GM12878 (cell line): Measurements from ENCODE around the gene COQ6. TPM values are rescaled to one million over a fixed set of nuclear protein-coding genes. Genes with fewer than 3 reads are reported as not detected.

Source experiments
- ATAC-seq: fragments of 200-7000 bp; cut with Tn5 transposase; 3 replicates; pipeline ENCODE4 v1.9.1; 2020; ENCODE audit warnings: mild to moderate bottlenecking, moderate library complexity
- BruUV-seq: library from RNA; stranded (reverse); fragments of 400-500 nt; replicated peaks from 2 replicates; lab custom pipeline; 2021; lab: Mats Ljungman, UMichigan
- CTCF ChIA-PET: fragments of 300-600 bp; sonication (Branson Sonifier 250); formaldehyde crosslinking; extraction: SDS; loops from one replicate; lab custom pipeline; 2021; ENCODE audit warnings: inconsistent platforms; lab: Yijun Ruan, JAX
- POLR2A ChIA-PET: fragments of 350-600 bp; formaldehyde crosslinking; extraction: SDS; loops from one replicate; lab custom pipeline; 2021; ENCODE audit warnings: inconsistent platforms; lab: Charles Lee
- RAD21 ChIA-PET: fragments of 300-600 bp; sonication (Branson Sonifier 250); formaldehyde crosslinking; loops from one replicate; lab custom pipeline; 2023; ENCODE audit warnings: antibody characterized with exemption; ENCODE audit not compliant: unreplicated experiment; lab: Charles Lee
- SMC1A ChIA-PET: fragments of 300-600 bp; sonication (Branson Sonifier 250); formaldehyde crosslinking; loops from one replicate; lab custom pipeline; 2023; ENCODE audit not compliant: unreplicated experiment, uncharacterized antibody; lab: Charles Lee
- DNase-seq: peaks from one replicate; pipeline ENCODE4 v3.0.0-alpha.2; 2011; ENCODE audit warnings: low read depth, low spot score
- FAIRE-seq: peaks from 3 replicates; lab custom pipeline; 2011; peaks lifted over from hg19 to GRCh38; lab: Jason Lieb, UNC
- H2AFZ ChIP-seq: 2 replicates; pipeline ENCODE4 v1.6.0; 2011; ENCODE audit warnings: low read depth, low read length, control low read depth; ENCODE audit not compliant: control insufficient read depth
- H3K27ac ChIP-seq: 2 replicates; pipeline ENCODE4 v1.5.1; 2011; ENCODE audit warnings: control low read depth; ENCODE audit not compliant: control insufficient read depth, insufficient read depth
- H3K27me3 ChIP-seq, 2 experiments: replicated peaks in 1 of 2; 2 replicates each; pipeline versions ENCODE4 v1.6.0 to v1.6.1; 2011; ENCODE audit warnings: low read length in 1 of 2; ENCODE audit not compliant: control insufficient read depth in 2 of 2, insufficient read depth in 2 of 2
- H3K36me3 ChIP-seq, 2 experiments: 2 replicates each; pipeline ENCODE4 v1.5.1; 2011; ENCODE audit warnings: low read length in 1 of 2; ENCODE audit not compliant: control insufficient read depth in 2 of 2, insufficient read depth in 2 of 2
- H3K4me1 ChIP-seq: 2 replicates; pipeline ENCODE4 v1.6.1; 2011; ENCODE audit warnings: mild to moderate bottlenecking, low read length, moderate library complexity, mixed read lengths; ENCODE audit not compliant: control insufficient read depth, insufficient read depth
- H3K4me2 ChIP-seq: 2 replicates; pipeline ENCODE4 v1.6.0; 2011; ENCODE audit warnings: control low read depth; ENCODE audit not compliant: control insufficient read depth, insufficient read depth
- H3K4me3 ChIP-seq: fragments of 200-600 bp; sonication (generic); 2 replicates; pipeline ENCODE4 v1.5.1; 2016
- H3K79me2 ChIP-seq: 2 replicates; pipeline ENCODE4 v1.6.0; 2011; ENCODE audit warnings: low read length; ENCODE audit not compliant: control insufficient read depth, insufficient read depth
- H3K9ac ChIP-seq: 2 replicates; pipeline ENCODE4 v1.8.0; 2011; ENCODE audit warnings: low read length, control low read depth, mixed read lengths; ENCODE audit not compliant: control insufficient read depth, insufficient read depth
- H3K9me3 ChIP-seq: replicated peaks from 3 replicates; pipeline ENCODE4 v1.5.1; 2011; ENCODE audit warnings: mild to moderate bottlenecking, low read length; ENCODE audit not compliant: control insufficient read depth, insufficient read depth
- H4K20me1 ChIP-seq: 2 replicates; pipeline ENCODE4 v1.6.0; 2011; ENCODE audit not compliant: control insufficient read depth, insufficient read depth
- BMI1 ChIP-seq: fragments of 450-650 bp; IDR thresholded peaks from 2 replicates; pipeline ENCODE4 v1.6.1; 2016; ENCODE audit warnings: mild to moderate bottlenecking, moderate library complexity, borderline replicate concordance
- CEBPB ChIP-seq, 2 experiments: fragments of 150-350 bp in 1 of 2; IDR thresholded peaks; 2 replicates each; pipeline ENCODE4 v1.6.1; 2012 to 2014; ENCODE audit warnings: low read depth in 2 of 2, low read length in 2 of 2, borderline replicate concordance in 1 of 2, inconsistent platforms in 1 of 2
- CREB1 ChIP-seq: IDR thresholded peaks from 2 replicates; pipeline ENCODE4 v1.6.1; 2012; ENCODE audit warnings: low read depth, mild to moderate bottlenecking, inconsistent platforms
- FOXM1 ChIP-seq: IDR thresholded peaks from 2 replicates; pipeline ENCODE4 v1.6.1; 2012; ENCODE audit warnings: low read depth, mild to moderate bottlenecking, inconsistent platforms, low read length, moderate library complexity
- MYB ChIP-seq: fragments of 150-350 bp; IDR thresholded peaks from 2 replicates; pipeline ENCODE4 v1.6.1; 2014; ENCODE audit warnings: mild to moderate bottlenecking, low read depth, low read length, borderline replicate concordance
- MYC ChIP-seq: IDR thresholded peaks from 2 replicates; pipeline ENCODE4 v1.6.1; 2011; ENCODE audit warnings: mild to moderate bottlenecking, low read length, moderate library complexity, inconsistent platforms; ENCODE audit not compliant: insufficient read depth, insufficient replicate concordance, insufficient read length, severe bottlenecking
- POLR2AphosphoS2 ChIP-seq: IDR thresholded peaks from 2 replicates; pipeline ENCODE4 v1.6.1; 2011; ENCODE audit warnings: low read depth, mild to moderate bottlenecking, low read length, improper control_type of control experiment, moderate library complexity
- SIX5 ChIP-seq: IDR thresholded peaks from 2 replicates; pipeline ENCODE4 v1.6.1; 2011; ENCODE audit warnings: mild to moderate bottlenecking, low read depth, low read length, moderate library complexity; ENCODE audit not compliant: severe bottlenecking
- STAT1 ChIP-seq: fragments of 450-650 bp; conservative IDR thresholded peaks from 2 replicates; pipeline ENCODE4 v1.6.1; 2014; ENCODE audit warnings: antibody characterized with exemption, mild to moderate bottlenecking
- TBL1XR1 ChIP-seq: IDR thresholded peaks from 2 replicates; pipeline ENCODE4 v1.6.1; 2012; ENCODE audit warnings: low read depth, low read length, improper control_type of control experiment
- ZNF687 ChIP-seq: fragments of 450-650 bp; IDR thresholded peaks from 2 replicates; pipeline ENCODE4 v1.6.1; 2017; ENCODE audit warnings: mild to moderate bottlenecking, moderate library complexity
- ZSCAN29 ChIP-seq: fragments of 450-650 bp; IDR thresholded peaks from 2 replicates; pipeline ENCODE4 v1.6.1; 2017; ENCODE audit warnings: mild to moderate bottlenecking, moderate library complexity
- WGBS: methylation state at CpG from one replicate; pipeline ENCODE4 v1.1.6; 2016; ENCODE audit warnings: low lambda C conversion rate; ENCODE audit not compliant: insufficient replicate concordance, insufficient coverage; ENCODE audit errors: missing lambda C conversion rate; 5-methylcytosine and 5-hydroxymethylcytosine counted together
- in situ Hi-C: fragments of 300-500 bp; cut with MboI; formaldehyde crosslinking; loops from 9 replicates; pipeline ENCODE4 v1.14.3; 2018; ENCODE audit warnings: mixed read lengths
- intact Hi-C: fragments of 100-400 bp; cut with micrococcal nuclease; formaldehyde crosslinking; loops from one replicate; pipeline ENCODE4 v1.14.2; 2022; ENCODE audit not compliant: unreplicated experiment
- polyA plus RNA-seq, 11 experiments: library from polyadenylated mRNA; depleted of rRNA in 4 of 11; unstranded in 6 of 11; stranded (reverse) in 5 of 11; fragments of >200 nt; fragmentation: Nextera tagmentation in 4 of 11; fragmentation: Illumina TruSeq in 1 of 11; extraction: Ambion mirVana in 4 of 11; extraction: Trizol in 1 of 11; gene quantifications; 1 replicate in 1 of 11; 2 replicates in 10 of 11; pipeline versions ENCODE4 v1.2.1 to v1.2.3, GENCODE V29; 2011 to 2016; ENCODE audit warnings: inconsistent platforms in 2 of 11, missing spikeins in 2 of 11, low read depth in 1 of 11
- total RNA-seq, 4 experiments: library from RNA; depleted of rRNA in 3 of 4; stranded (reverse); fragments of >200 nt in 3 of 4; fragmentation: Illumina TruSeq in 1 of 4; extraction: Trizol in 1 of 4; gene quantifications; 2 replicates each; pipeline versions ENCODE4 v1.2.1 to v1.2.3, GENCODE V29; 2013 to 2021
- TF ChIP-seq, protein P1 (sequence below): IDR thresholded peaks from 2 replicates; pipeline ENCODE4 v1.6.1; 2012; ENCODE audit warnings: low read length, inconsistent platforms

COQ6 gene
- total and polyA plus RNA-seq, 10 of the 15 experiments (the other 5 are each of a cell fraction or from before 2014, with no cell fraction given) = 5.4 to 45.5 (median 19.1) TPM

DNA sequence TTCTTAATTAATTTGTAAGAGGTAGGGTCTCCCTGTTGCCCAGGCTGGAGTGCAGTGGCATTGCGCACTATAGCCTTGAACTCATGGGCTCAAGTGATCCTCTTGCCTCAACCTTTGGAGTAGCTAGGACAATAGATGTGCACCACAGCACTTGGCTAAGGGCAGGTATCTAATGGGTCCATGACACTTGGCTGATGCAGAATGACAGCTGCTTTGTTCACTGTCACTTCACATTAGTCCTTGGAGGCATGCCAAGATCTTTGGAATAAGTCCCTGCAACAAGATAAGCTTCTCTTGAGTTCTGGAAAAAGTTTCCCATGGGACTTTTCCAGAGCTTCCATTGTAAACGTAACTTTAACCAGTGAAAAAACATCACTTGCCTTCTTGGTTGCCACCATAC lies 23.4 kb downstream of the COQ6 start:
- in situ Hi-C loops (no loop called here), intact Hi-C loops (no loop called here)
- ATAC-seq (no peak), DNase-seq (no peak), FAIRE-seq (no peak)
- no TSS peak for BruUV-seq
- 69% methylated on average over 2 of the region's 2 CpGs for WGBS
- Histone ChIP-seq H3K4me1 (no peaks in the 10 kb centered on the region), H3K9ac (no peak overlapping the region), H3K4me3 (no peak overlapping the region), H3K4me2 (no peak overlapping the region), H3K79me2 (no peaks in the 10 kb centered on the region), H3K27ac (no peak overlapping the region), H3K27me3 (no peaks in the 10 kb centered on the region), H4K20me1 (no peaks in the 10 kb centered on the region; the same call in 1 of the 2 replicates), H3K36me3 (peaks cover 4 to 14% of the 10 kb centered on the region in 2 experiments; a peak in 3 of 4 replicates), H2AFZ (no peak overlapping the region), H3K9me3 (no peaks in the 10 kb centered on the region)
- CTCF ChIA-PET = no interaction called here
- SMC1A ChIA-PET = interaction anchor here (1.0 kb wide), 1 partner anchor 58 kb away, joined by 3 read pairs; no protein-coding TSS in a partner anchor
- POLR2A ChIA-PET = no interaction called here
- RAD21 ChIA-PET = no interaction called here
- TF ChIP-seq POLR2AphosphoS2 (no peak), CREB1 (no peak)

- CTCF ChIA-PET = interaction anchor here (1.1 kb wide), 1 partner anchor 47 kb away, joined by 3 read pairs; no protein-coding TSS in a partner anchor
- no peak for TF ChIP-seq BMI1
- TF ChIP-seq MYC = no peak
- TF ChIP-seq, protein P1, sequence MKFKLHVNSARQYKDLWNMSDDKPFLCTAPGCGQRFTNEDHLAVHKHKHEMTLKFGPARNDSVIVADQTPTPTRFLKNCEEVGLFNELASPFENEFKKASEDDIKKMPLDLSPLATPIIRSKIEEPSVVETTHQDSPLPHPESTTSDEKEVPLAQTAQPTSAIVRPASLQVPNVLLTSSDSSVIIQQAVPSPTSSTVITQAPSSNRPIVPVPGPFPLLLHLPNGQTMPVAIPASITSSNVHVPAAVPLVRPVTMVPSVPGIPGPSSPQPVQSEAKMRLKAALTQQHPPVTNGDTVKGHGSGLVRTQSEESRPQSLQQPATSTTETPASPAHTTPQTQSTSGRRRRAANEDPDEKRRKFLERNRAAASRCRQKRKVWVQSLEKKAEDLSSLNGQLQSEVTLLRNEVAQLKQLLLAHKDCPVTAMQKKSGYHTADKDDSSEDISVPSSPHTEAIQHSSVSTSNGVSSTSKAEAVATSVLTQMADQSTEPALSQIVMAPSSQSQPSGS = no peak
- no peak for TF ChIP-seq CEBPB (IDR thresholded peaks at IDR 0.05; ENCODE audit: borderline replicate concordance in 1 of 2, low read depth in 2 of 2, low read length in 2 of 2)
- TF ChIP-seq TBL1XR1 = no peak
- TF ChIP-seq MYB = no peak
- TF ChIP-seq SIX5 = no peak
- no peak for TF ChIP-seq ZSCAN29
- TF ChIP-seq FOXM1 = no peak
- no peak for TF ChIP-seq ZNF687
- no peak for TF ChIP-seq STAT1
These were observed 26.0 kb downstream of the COQ6 start for GRCh38 chr14:73976125-73976524.

More at GRCh38 chr14:73976125-73976524, 26.0 kb downstream of the COQ6 start:
- Histone ChIP-seq H3K36me3 (peaks cover 0 to 10% of the 10 kb centered on the region in 2 experiments; a peak in 2 of 4 replicates), H3K27ac (no peak overlapping the region), H3K9me3 (no peaks in the 10 kb centered on the region), H3K79me2 (no peaks in the 10 kb centered on the region), H3K9ac (no peak overlapping the region), H2AFZ (no peak overlapping the region), H3K4me1 (no peaks in the 10 kb centered on the region), H3K27me3 (no peaks in the 10 kb centered on the region), H4K20me1 (no peaks in the 10 kb centered on the region), H3K4me2 (no peak overlapping the region), H3K4me3 (no peak overlapping the region)
- no peak for DNase-seq
- BruUV-seq = no TSS peak
- in situ Hi-C loops (no loop called here), intact Hi-C loops (no loop called here)
- ATAC-seq = no peak
- SMC1A ChIA-PET = no interaction called here
- POLR2A ChIA-PET = no interaction called here
- WGBS = 89% methylated on average over 6 of the region's 6 CpGs
- RAD21 ChIA-PET = no interaction called here
- no peak for FAIRE-seq
